ENCODE data around the gene PTGDS. TPM values are rescaled to one million over a fixed set of nuclear protein-coding genes. Genes with fewer than 3 reads are reported as not detected.

Gene PTGDS
- total and polyA plus RNA-seq, 12 donors, result 1.1 to 812 (median 219) TPM

GRCh38 chr9:136947955-136948510, 29.3 kb upstream of the PTGDS start:
- peak overlapping the region in 2 of 5 donors; percentile 9 to 31 for H3K27ac ChIP-seq
- peaks cover 21 to 35% of the 10 kb centered on the region in 2 donors for H3K4me1 ChIP-seq (replicated peaks in 1 of 2)
- no peaks in the 10 kb centered on the region for H3K9me3 ChIP-seq (replicated peaks in 1 of 3)
- DNase-seq, result peak in 3 of 7 donors; percentile 47 to 72 (median 48)
- 46 to 65% (median 52%) methylated on average over 7 to 15 of the region's 15 CpGs for WGBS, 4 donors
- no peaks in the 10 kb centered on the region for H3K36me3 ChIP-seq (replicated peaks in 1 of 2)
- H3K4me3 ChIP-seq, result no peak overlapping the region
- TF ChIP-seq POLR2A (IDR thresholded peaks at IDR 0.05) (no peak), CTCF (IDR thresholded peaks at IDR 0.05) (peak in 4 of 6 experiments; percentile 22 to 40 (median 37))
- intact Hi-C loops (cut with DNase I), result loop anchor here (10.0 kb wide), 3 partner anchors 63 to 103 kb away; partner anchors contain the start of genes AJM1 (in 1 of the 2), MAMDC4 (in 1 of the 2), PHPT1 (in 1 of the 2) and TRAF2 (in 1 of the 2)
- no peaks in the 10 kb centered on the region for H3K27me3 ChIP-seq

- H3K4me3 ChIP-seq, result peak overlapping the region in 2 of 4 donors; percentile 59 to 82
- H3K9me3 ChIP-seq (replicated peaks in 1 of 3), result no peaks in the 10 kb centered on the region
- peak overlapping the region; percentile 4 to 93 (median 83) for H3K27ac ChIP-seq
- H3K27me3 ChIP-seq, result no peaks in the 10 kb centered on the region
- TF ChIP-seq CTCF (IDR thresholded peaks at IDR 0.05) (no peak), POLR2A (IDR thresholded peaks at IDR 0.05) (no peak)
- no peaks in the 10 kb centered on the region for H3K36me3 ChIP-seq (replicated peaks in 1 of 2)
- 13 to 18% (median 16%) methylated on average over 19 to 22 of the region's 22 CpGs for WGBS, 4 donors
- peaks cover 14 to 28% of the 10 kb centered on the region in 2 donors for H3K4me1 ChIP-seq (replicated peaks in 1 of 2)
- DNase-seq, result no peak
- intact Hi-C loops (cut with DNase I), result loop anchor here (10.0 kb wide), 3 partner anchors 65 to 105 kb away; partner anchors contain the start of genes AJM1 (in 1 of the 2), MAMDC4 (in 1 of the 2), PHPT1 (in 1 of the 2) and TRAF2 (in 1 of the 2)
These were observed 28.0 kb upstream of the PTGDS start for GRCh38 chr9:136949239-136949816.

GRCh38 chr9:136949817-136950655, 27.3 kb upstream of the PTGDS start:
- intact Hi-C loops (cut with DNase I), result loop anchor here (5.0 to 10.0 kb wide), 4 partner anchors 65 to 105 kb away; partner anchors contain the start of genes ABCA2 (in 1 of the 2), AJM1 (in 1 of the 2), MAMDC4 (in 1 of the 2) and PHPT1 (in 1 of the 2)
- peak; percentile 97 to 99 (median 97) for DNase-seq
- TF ChIP-seq POLR2A (IDR thresholded peaks at IDR 0.05), result peak; percentile 71 to 78
- peak in 5 of 6 experiments; percentile 12 to 46 (median 30) for TF ChIP-seq CTCF (IDR thresholded peaks at IDR 0.05)
- no peaks in the 10 kb centered on the region for H3K9me3 ChIP-seq (replicated peaks in 1 of 3)
- H3K36me3 ChIP-seq (replicated peaks in 1 of 2), result no peaks in the 10 kb centered on the region
- peak overlapping the region in 2 of 4 donors; percentile 59 to 82 for H3K4me3 ChIP-seq
- peaks cover 14 to 28% of the 10 kb centered on the region in 2 donors for H3K4me1 ChIP-seq (replicated peaks in 1 of 2)
- 2 to 25% (median 3%) methylated on average over 6 to 63 of the region's 63 CpGs for WGBS, 4 donors
- peak overlapping the region; percentile 4 to 93 (median 83) for H3K27ac ChIP-seq
- H3K27me3 ChIP-seq, result no peaks in the 10 kb centered on the region

Measured in adrenal gland (tissue), 12 donors.